SK-N-SH (cell line): ENCODE results near the gene CSRNP3. TPM values are rescaled to one million over a fixed set of nuclear protein-coding genes. Genes with fewer than 3 reads are reported as not detected.

Experiments used
- FOXJ3 ChIP-seq: sonication (generic); formaldehyde crosslinking; IDR thresholded peaks from 2 replicates; pipeline ENCODE4 v1.5.1; 2020; ENCODE audit warnings: mild to moderate bottlenecking, missing genetic modification reagents
- GATA2 ChIP-seq: sonication (generic); formaldehyde crosslinking; IDR thresholded peaks from 2 replicates; pipeline ENCODE4 v1.5.0; 2020; ENCODE audit warnings: mild to moderate bottlenecking, missing genetic modification reagents
- IRF3 ChIP-seq: fragments of 150-350 bp; IDR thresholded peaks from 2 replicates; pipeline ENCODE4 v1.6.1; 2016; ENCODE audit warnings: mild to moderate bottlenecking, low read depth, low read length
- RCOR1 ChIP-seq: fragments of 150-350 bp; IDR thresholded peaks from 2 replicates; pipeline ENCODE4 v1.6.1; 2017; ENCODE audit warnings: antibody characterized with exemption, low read length
- REST ChIP-seq: IDR thresholded peaks from 2 replicates; pipeline ENCODE4 v1.6.1; 2012; ENCODE audit warnings: mild to moderate bottlenecking, low read depth, low read length, moderate library complexity
- RFX5 ChIP-seq: IDR thresholded peaks from 2 replicates; pipeline ENCODE4 v1.6.1; 2012; ENCODE audit warnings: mild to moderate bottlenecking, improper control_type of control experiment, low read length
- SMC3 ChIP-seq: IDR thresholded peaks from 2 replicates; pipeline ENCODE4 v1.6.1; 2012; ENCODE audit warnings: low read depth, low read length, improper control_type of control experiment
- TCF12 ChIP-seq: IDR thresholded peaks from 2 replicates; pipeline ENCODE4 v1.4.0; 2012
- polyA plus RNA-seq, 3 experiments: library from polyadenylated mRNA; depleted of rRNA; stranded (reverse); fragments of >200 nt; gene quantifications; 2 replicates each; pipeline ENCODE4 v1.2.3, GENCODE V29; 2012
- TF ChIP-seq, protein P1 (sequence below): fragments of 200-600 bp; sonication (generic); IDR thresholded peaks from 2 replicates; pipeline ENCODE4 v1.6.1; 2017; ENCODE audit warnings: antibody characterized with exemption, mild to moderate bottlenecking, moderate library complexity

Gene CSRNP3
- polyA plus RNA-seq, 1 of the 3 experiments (the other 2 are of a cell fraction): 1.0 TPM

- TF ChIP-seq REST (no peak), IRF3 (no peak), RCOR1 (no peak), GATA2 (CRISPR knock-in tag) (no peak), TCF12 (peak; percentile 73), FOXJ3 (no peak), RFX5 (no peak), SMC3 (no peak)
- TF ChIP-seq, protein P1, sequence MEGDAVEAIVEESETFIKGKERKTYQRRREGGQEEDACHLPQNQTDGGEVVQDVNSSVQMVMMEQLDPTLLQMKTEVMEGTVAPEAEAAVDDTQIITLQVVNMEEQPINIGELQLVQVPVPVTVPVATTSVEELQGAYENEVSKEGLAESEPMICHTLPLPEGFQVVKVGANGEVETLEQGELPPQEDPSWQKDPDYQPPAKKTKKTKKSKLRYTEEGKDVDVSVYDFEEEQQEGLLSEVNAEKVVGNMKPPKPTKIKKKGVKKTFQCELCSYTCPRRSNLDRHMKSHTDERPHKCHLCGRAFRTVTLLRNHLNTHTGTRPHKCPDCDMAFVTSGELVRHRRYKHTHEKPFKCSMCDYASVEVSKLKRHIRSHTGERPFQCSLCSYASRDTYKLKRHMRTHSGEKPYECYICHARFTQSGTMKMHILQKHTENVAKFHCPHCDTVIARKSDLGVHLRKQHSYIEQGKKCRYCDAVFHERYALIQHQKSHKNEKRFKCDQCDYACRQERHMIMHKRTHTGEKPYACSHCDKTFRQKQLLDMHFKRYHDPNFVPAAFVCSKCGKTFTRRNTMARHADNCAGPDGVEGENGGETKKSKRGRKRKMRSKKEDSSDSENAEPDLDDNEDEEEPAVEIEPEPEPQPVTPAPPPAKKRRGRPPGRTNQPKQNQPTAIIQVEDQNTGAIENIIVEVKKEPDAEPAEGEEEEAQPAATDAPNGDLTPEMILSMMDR: no peak
These were observed 255.9 kb downstream of the CSRNP3 start (continued) for GRCh38 chr2:165725421-165725820.

Other genes starting within 250 kb of the CSRNP3 start
- 5.1 and 7.3 TPM in 2 replicates for gene SCN2A, start 230.3 kb upstream of the CSRNP3 start, polyA plus RNA-seq (2012; rRNA removed)